NCI-H2107 treated with DMSO at 0.1 percent for 48 hours (cell line): ENCODE results near the gene PDE10A.
A peak's percentile ranks its signal among the peaks of the same experiment; 100 is the strongest.
"Not testable (repeated sequence)": the region's sequence is repeated elsewhere in the genome, so short reads cannot be mapped to it uniquely, and the experiment has no call there.

Source experiments
- DNase-seq: peaks from one replicate; lab custom pipeline; 2025; ENCODE audit not compliant: unreplicated experiment; lab: John Stamatoyannopoulos, UW

Gene PDE10A

DNA sequence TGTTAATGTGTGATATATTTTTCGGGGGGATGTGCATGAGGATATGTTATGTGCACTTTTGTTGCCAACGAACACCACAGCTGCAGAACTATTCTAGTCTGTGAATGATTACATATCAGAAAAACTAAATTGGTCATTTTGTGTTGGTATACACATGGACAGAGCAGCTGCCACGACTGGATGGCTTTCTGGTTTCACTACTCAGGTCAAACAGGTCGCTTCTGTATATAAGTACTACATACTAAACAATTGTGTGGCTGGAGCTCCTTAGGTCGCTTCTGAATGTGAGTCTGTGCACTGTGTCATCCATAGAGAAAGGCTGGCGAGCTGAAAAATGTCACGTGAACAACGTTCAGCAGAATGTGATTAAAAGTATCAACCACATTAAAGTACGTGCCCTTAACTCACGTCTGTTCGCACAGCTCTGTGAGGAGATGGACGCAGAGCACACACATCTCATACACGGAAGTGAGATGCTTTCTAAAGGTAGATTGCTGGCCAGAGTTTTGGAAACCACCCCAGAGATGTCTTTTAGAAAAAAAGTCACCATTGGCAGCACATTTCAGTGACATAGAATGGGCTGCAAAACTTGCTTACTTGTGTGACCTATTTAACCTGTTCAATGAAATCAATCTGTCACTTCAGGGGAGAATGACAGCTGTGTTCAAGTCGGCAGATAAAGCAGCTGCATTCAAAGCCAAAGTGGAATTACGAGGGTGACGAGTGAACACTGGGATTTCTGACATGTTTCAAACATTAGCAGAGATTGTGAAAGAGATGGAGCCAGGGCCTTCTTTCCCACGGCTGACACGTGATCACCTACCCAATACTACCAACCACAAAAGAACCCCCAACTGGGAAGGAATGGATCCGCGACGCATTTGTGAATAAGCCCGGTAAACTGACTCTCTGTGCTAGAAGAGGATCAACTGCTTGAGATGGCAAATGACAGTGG, 176.6 kb downstream of the PDE10A start:
- DNase-seq: no peak

GRCh38 chr6:165484178-165484889, 178.7 kb downstream of the PDE10A start:
- DNase-seq: no peak

- DNase-seq: no peak
Observed at GRCh38 chr6:165481921-165482320, 181.1 kb downstream of the PDE10A start.

DNA sequence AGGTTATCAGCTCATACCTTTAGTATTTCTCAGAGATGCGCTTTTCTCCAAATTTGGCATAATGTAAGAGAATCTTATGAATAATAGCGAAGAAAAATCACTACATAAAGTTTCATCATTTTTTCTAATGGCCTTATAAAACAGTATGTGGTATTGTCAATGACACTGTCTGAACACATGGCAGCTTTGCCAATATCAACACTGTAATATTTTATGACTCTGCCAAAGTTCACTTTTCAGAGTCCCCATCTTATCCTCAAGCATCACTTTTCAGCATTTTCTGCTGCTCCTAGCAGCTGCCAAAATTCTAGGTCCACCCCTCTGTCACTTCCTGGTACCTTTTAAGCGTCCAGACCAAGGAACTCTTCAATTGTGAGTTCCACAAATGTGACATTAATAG, 182.1 kb downstream of the PDE10A start:
- no peak for DNase-seq

DNA sequence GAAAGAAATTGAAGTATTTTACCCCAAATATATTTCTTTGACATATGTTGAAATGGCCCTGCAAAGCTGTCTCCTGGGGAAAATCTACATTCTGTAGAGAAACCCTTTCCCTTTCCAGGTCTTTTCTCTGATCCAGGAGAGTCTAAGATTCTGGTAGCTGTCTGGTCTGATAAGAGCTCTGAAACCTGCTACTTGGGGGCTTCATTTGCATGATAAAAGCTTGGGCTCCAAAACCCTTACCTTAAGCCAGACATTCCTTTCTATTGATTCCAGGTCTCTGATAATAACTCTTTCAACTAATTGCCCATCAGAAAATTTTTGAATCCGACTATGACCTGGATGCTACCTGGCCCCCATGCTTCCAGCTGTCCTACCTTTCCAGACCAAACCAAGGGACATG, 184.5 kb downstream of the PDE10A start:
- no peak for DNase-seq

DNA sequence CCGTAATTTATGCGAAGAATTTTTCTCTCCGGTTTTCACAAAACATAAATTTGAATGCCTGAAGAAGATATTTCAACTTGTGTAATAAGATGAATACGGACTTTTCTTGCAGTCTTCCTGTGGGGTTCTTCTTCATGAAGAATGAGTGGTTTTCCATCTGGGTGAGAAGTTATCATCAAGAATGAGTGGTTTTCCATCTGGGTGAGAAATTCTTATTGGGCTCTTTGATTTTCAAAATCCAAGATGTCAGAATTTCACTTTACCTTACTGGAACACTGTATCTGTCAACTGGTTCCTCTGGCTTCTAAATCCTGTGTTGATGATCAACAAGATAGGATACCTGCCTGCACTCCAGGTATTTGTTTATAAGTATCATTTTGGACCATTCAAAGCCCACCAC, 193.6 kb downstream of the PDE10A start:
- no peak for DNase-seq

GRCh38 chr6:165468340-165469235, 194.5 kb downstream of the PDE10A start:
- DNase-seq: no peak

DNA sequence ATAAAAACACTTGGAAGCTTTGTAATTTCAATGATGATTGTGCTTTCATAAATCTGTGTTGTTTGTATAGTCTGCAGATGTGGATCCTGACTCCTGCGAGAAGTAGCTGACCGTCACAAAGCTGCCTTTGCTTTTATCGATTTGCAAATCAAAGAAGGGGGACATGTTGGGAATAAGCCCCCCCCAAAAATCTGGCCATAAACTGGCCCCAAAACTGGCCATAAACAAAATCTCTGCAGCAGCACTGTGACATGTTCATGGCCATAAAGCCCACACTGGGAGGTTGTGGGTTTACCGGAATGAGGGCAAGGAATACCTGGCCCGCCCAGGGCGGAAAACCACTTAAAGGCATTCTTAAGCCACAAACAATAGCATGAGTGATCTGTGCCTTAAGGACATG, 199.5 kb downstream of the PDE10A start:
- DNase-seq: not testable (repeated sequence)

- DNase-seq: not testable (repeated sequence)
Observed at GRCh38 chr6:165459605-165460301, 203.3 kb downstream of the PDE10A start.

DNA sequence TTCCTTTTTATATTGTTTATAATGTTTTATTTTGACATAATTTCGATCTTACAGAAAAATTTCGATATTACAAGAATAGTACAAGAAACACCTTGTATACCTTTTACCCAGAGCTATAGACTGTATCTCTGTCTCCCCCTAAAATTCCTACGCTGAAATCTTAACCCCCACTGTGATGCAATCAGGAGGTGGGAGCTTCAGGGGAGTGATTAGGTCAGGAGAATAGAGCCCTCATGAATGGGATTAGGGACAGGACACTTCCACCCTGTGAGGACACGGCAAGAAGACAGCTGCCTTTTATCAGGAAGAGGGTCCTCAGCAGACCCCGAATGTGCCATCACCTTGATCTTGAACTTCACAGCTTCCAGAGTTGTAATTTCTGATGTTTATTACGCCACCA, 204.9 kb downstream of the PDE10A start:
- DNase-seq: no peak

GRCh38 chr6:165456286-165456685, 206.8 kb downstream of the PDE10A start:
- no peak for DNase-seq

- no peak for DNase-seq
Observed at GRCh38 chr6:165455488-165455887, 207.6 kb downstream of the PDE10A start.

GRCh38 chr6:165453395-165453794, 209.6 kb downstream of the PDE10A start:
- no peak for DNase-seq

- DNase-seq: no peak
Observed at GRCh38 chr6:165451838-165452237, 211.2 kb downstream of the PDE10A start.

GRCh38 chr6:165448210-165448609, 214.8 kb downstream of the PDE10A start:
- no peak for DNase-seq

DNA sequence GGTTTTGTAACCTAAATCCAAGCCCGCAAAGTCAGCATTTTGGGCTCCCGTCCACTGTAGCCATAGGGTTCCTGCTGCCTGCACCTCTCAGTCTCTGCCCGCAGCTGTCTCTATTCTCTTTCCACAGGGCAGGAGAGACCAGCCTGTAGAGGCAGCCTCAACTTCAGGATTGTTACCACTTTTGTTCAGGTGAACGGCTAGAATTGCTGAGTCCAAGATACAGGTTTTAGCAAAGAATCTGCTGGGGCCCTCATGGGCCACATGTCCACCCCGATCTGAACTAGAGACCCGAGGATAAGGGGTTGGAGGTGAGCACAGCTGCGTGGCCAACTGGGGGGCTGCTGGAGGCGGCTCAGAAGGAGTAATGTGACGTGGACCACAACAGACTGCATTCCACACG, 215.9 kb downstream of the PDE10A start:
- no peak for DNase-seq

DNA sequence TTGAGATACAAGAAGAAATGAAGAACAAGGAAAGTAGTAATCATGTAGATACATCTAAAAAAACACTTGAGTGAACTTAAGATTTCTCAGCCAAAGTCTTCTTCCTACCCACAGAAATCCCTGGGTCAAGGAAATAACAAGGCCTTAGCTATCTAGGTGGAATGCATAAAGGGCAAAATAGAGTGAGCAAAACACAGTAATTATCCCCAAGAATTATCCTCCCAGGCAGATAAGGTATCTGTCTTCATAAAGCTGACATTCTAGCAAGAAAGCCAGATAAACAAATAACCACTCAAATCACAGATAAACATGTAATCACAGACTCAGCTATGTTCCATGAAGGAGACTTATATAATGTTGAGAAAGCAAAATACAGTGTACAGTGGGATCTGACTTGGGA, 216.7 kb downstream of the PDE10A start:
- DNase-seq: no peak

DNA sequence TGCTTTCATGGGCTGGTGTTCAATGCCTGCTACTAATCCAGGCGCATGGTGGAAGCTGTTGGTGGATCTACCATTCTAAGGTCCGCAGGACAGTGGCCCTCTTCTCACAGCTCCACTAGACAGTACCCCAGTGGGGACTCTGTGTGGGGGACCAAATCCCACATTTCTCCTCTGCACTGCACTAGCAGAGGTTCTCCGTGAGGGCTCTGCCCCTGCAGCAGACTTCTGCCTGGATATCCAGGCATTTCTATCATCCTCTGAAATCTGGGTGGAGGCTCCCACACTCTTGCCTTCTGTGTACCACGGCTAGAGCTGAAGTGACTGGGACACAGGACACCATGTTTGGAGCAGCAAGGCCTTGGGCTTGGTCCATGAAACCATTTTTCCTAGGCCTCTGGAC, 219.6 kb downstream of the PDE10A start:
- DNase-seq: no peak

DNA sequence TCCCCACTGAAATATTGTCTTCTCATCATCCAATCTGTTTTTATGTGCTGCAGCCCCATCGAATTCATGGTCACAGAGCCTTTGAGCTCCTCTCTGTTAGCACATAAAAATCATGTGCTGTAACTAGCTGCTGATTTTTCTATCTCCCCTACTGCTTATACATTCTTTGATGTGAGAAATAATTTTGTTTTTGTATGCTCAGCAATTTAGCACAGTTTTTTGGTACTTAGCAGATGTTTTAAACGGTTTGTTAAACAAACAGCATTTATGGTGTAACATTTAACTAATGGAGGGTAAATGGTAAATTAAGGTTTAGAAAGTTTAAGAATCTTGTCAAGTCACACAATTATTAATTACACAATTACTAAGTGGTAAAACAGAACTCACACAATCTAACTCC, 221.9 kb downstream of the PDE10A start:
- no peak for DNase-seq

DNA sequence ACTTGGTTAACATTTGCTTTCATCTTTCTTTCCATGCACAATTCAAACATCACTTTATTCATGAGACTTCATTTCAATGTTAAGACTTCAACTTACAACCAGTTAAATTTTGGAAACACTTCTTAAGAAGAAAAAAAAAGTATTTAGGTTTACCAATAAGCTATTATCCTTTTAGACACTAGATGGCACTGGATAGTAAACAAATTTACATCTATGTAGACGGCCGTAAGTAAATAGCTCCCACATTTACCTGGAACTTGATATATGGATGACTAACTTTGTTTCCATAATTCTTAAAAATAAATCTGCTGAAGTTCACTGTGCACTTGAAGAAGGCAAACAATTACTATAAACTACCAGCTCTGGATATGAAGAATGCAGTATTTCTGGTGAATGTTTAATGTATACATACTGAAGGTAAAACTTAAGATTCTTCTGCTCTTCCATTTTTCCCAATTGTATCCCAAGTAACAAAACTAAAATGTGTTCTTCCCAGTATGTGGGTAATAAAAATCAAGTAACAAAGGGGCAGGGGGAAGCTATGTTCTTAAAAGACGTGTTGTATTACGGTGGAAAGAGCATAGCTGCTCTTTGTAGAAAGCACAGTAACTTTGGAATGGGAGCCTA, 223.0 kb downstream of the PDE10A start:
- DNase-seq: peak; percentile 26
